Measurements from ENCODE around the gene SLC6A17.

SLC6A17 gene

DNA sequence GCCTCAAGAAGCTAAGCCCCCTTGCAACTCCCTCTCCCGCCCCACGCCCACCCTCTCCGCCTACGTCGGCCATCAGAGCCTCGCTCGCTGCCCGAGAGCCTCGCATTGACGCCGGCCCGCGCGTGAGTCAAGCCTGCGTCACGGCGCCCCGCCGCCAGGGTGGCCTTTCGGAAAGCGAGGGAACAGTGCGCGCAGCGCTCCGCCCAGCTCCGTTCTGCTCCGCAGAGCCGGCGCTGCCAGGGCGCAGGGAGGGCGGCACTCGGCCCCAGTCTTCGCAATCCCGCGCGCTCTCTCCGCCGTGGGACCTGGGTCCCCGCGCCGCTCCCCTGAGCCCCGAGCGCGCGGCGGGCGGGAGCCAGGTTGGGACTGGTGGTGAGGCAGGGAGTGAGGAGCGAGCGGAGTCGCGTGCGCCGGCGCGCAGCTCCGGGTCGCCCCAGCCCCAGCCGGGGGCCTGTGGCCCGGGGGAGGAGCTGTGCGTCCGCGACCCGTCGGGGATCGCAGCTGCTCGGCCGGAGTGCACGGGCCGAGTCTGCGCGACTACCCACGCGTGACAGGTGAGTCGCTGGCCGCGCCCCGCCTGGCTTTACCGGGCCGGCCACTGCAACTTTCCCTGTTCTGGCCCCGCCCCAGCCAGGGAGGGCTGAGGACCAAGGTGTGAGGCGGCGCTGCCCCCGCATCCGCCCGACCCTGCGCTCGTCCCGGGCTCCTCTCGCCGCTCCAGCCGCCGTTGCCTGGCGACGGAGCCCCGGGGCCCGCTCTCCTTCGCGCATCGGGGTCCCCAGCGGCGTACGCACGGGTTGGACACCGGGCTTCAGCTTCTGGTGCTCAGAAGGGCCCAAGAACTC is at the start of gene SLC6A17:
Gene SLC6A17, plus strand, starts transcription at position 165 of the 845 bp plus-strand sequence. CDS start 16,436 bp downstream, outside the sequence.
- Histone ChIP-seq H3F3A (ENCODE audit: low read depth) (no peaks in the 10 kb centered on the region), H3K36me3 (ENCODE audit: insufficient read depth, low read length) (no peaks in the 10 kb centered on the region), H3K4me1 (ENCODE audit: insufficient read depth, low read length, poor library complexity, severe bottlenecking) (no peaks in the 10 kb centered on the region), H3K4me2 (ENCODE audit: low read depth, low read length, poor library complexity, severe bottlenecking) (no peak within 1 kb of the TSS), H3K79me2 (ENCODE audit: insufficient read depth, low read length) (no peaks in the 10 kb centered on the region), H3K9me2 (replicated peaks; ENCODE audit: low read depth, low read length) (no peaks in the 10 kb centered on the region), H3K9me3 (ENCODE audit: insufficient read depth, low read depth, low read length) (no peaks in the 10 kb centered on the region), H3K4me3 (ENCODE audit: low read length, poor library complexity, severe bottlenecking) (no peak within 1 kb of the TSS), H2AFZ (ENCODE audit: low read length) (no peak within 1 kb of the TSS), H3K9ac (ENCODE audit: low read depth, low read length, poor library complexity, severe bottlenecking) (no peak within 1 kb of the TSS), H4K20me1 (ENCODE audit: insufficient read depth, low read length, poor library complexity, severe bottlenecking) (no peaks in the 10 kb centered on the region), H3K27me3 (ENCODE audit: insufficient read depth, low read length, poor library complexity, severe bottlenecking) (peaks cover 7% of the 10 kb centered on the region)
- TF ChIP-seq CTCF (conservative IDR thresholded peaks at IDR 0.05; ENCODE audit: low read length): no peak
- no peak for TF ChIP-seq EZH2phosphoT487 (IDR thresholded peaks at IDR 0.05; ENCODE audit: borderline replicate concordance)

GRCh38 chr1:110102081-110102480 is 48.2 kb upstream of the SLC6A17 start:
- no peak overlapping the region for H3K4me2 ChIP-seq (ENCODE audit: low read depth, low read length, poor library complexity, severe bottlenecking)

More at GRCh38 chr1:110102081-110102480, 48.2 kb upstream of the SLC6A17 start:
- TF ChIP-seq EZH2phosphoT487 (IDR thresholded peaks at IDR 0.05; ENCODE audit: borderline replicate concordance): no peak
- no peak for TF ChIP-seq CTCF (conservative IDR thresholded peaks at IDR 0.05; ENCODE audit: low read length)
- Histone ChIP-seq H4K20me1 (ENCODE audit: insufficient read depth, low read length, poor library complexity, severe bottlenecking) (no peaks in the 10 kb centered on the region), H3K4me3 (ENCODE audit: low read length, poor library complexity, severe bottlenecking) (no peak overlapping the region), H3K9me2 (replicated peaks; ENCODE audit: low read depth, low read length) (no peaks in the 10 kb centered on the region), H3K79me2 (ENCODE audit: insufficient read depth, low read length) (no peaks in the 10 kb centered on the region), H2AFZ (ENCODE audit: low read length) (no peak overlapping the region), H3K9ac (ENCODE audit: low read depth, low read length, poor library complexity, severe bottlenecking) (no peak overlapping the region), H3K36me3 (ENCODE audit: insufficient read depth, low read length) (no peaks in the 10 kb centered on the region), H3K4me1 (ENCODE audit: insufficient read depth, low read length, poor library complexity, severe bottlenecking) (peaks cover 9% of the 10 kb centered on the region), H3K27me3 (ENCODE audit: insufficient read depth, low read length, poor library complexity, severe bottlenecking) (no peaks in the 10 kb centered on the region), H3F3A (ENCODE audit: low read depth) (no peaks in the 10 kb centered on the region), H3K9me3 (ENCODE audit: insufficient read depth, low read depth, low read length) (no peaks in the 10 kb centered on the region)
